Astrocyte (in vitro differentiated cells and primary cell): Measurements from ENCODE around the gene SENP1. TPM values are rescaled to one million over a fixed set of nuclear protein-coding genes. Genes with fewer than 3 reads are reported as not detected.

Experiments
- DNase-seq: peaks from one replicate; pipeline ENCODE4 v3.0.0-alpha.2; 2010; ENCODE audit warnings: low read depth
- FAIRE-seq: peaks from 2 replicates; lab custom pipeline; 2011; peaks lifted over from hg19 to GRCh38; lab: Jason Lieb, UNC
- H2AFZ ChIP-seq: 2 replicates; pipeline ENCODE4 v1.6.0; 2012; ENCODE audit warnings: low read depth, low read length, inconsistent platforms
- H3K27ac ChIP-seq: 2 replicates; pipeline ENCODE4 v1.5.1; 2011; ENCODE audit warnings: low read depth, low read length, inconsistent platforms
- H3K27me3 ChIP-seq: 2 replicates; pipeline ENCODE4 v1.6.0; 2011; ENCODE audit warnings: low read length, inconsistent platforms; ENCODE audit not compliant: insufficient read depth
- H3K36me3 ChIP-seq: 2 replicates; pipeline ENCODE4 v1.5.1; 2011; ENCODE audit warnings: low read length, inconsistent platforms; ENCODE audit not compliant: insufficient read depth
- H3K4me1 ChIP-seq: 2 replicates; pipeline ENCODE4 v1.5.1; 2011; ENCODE audit warnings: low read length, inconsistent platforms; ENCODE audit not compliant: insufficient read depth
- H3K4me2 ChIP-seq: 2 replicates; pipeline ENCODE4 v1.6.0; 2012; ENCODE audit warnings: low read length, inconsistent platforms
- H3K4me3 ChIP-seq: 2 replicates; pipeline ENCODE4 v1.5.1; 2011; ENCODE audit warnings: low read depth, mild to moderate bottlenecking, low read length, inconsistent platforms; ENCODE audit not compliant: insufficient read depth
- H3K79me2 ChIP-seq: 2 replicates; pipeline ENCODE4 v1.6.0; 2012; ENCODE audit warnings: mild to moderate bottlenecking, low read length, inconsistent platforms; ENCODE audit not compliant: insufficient read depth
- H3K9ac ChIP-seq: 2 replicates; pipeline ENCODE4 v1.6.0; 2012; ENCODE audit warnings: mild to moderate bottlenecking, low read length, inconsistent platforms
- H3K9me3 ChIP-seq: 2 replicates; pipeline ENCODE4 v1.5.1; 2012; ENCODE audit warnings: low read depth, mild to moderate bottlenecking, low read length, inconsistent platforms; ENCODE audit not compliant: insufficient read depth
- H4K20me1 ChIP-seq: 2 replicates; pipeline ENCODE4 v1.6.0; 2012; ENCODE audit warnings: low read length, inconsistent platforms; ENCODE audit not compliant: insufficient read depth
- H3K27ac Mint-ChIP-seq: one replicate; pipeline ENCODE4 v1.8.0; 2021; ENCODE audit warnings: mild to moderate bottlenecking, mixed read lengths; ENCODE audit not compliant: unreplicated experiment
- H3K27me3 Mint-ChIP-seq: one replicate; pipeline ENCODE4 v1.8.0; 2021; ENCODE audit warnings: low read depth, mixed read lengths; ENCODE audit not compliant: unreplicated experiment
- H3K36me3 Mint-ChIP-seq: one replicate; pipeline ENCODE4 v1.8.0; 2021; ENCODE audit warnings: low read depth, mixed read lengths; ENCODE audit not compliant: unreplicated experiment
- H3K4me1 Mint-ChIP-seq: one replicate; pipeline ENCODE4 v1.8.0; 2021; ENCODE audit warnings: low read depth, mixed read lengths; ENCODE audit not compliant: unreplicated experiment
- H3K4me3 Mint-ChIP-seq: one replicate; pipeline ENCODE4 v1.8.0; 2021; ENCODE audit warnings: mild to moderate bottlenecking, moderate library complexity, mixed read lengths; ENCODE audit not compliant: unreplicated experiment
- H3K9me3 Mint-ChIP-seq: one replicate; pipeline ENCODE4 v1.8.0; 2021; ENCODE audit warnings: mild to moderate bottlenecking, mixed read lengths; ENCODE audit not compliant: unreplicated experiment
- EZH2 ChIP-seq: IDR thresholded peaks from 2 replicates; pipeline ENCODE4 v1.6.1; 2012; ENCODE audit warnings: mild to moderate bottlenecking, low read length, inconsistent platforms; ENCODE audit not compliant: insufficient read depth
- total RNA-seq: library from RNA; stranded (reverse); gene quantifications from 2 replicates; pipeline ENCODE4 v1.2.1, GENCODE V29; 2021
- TF ChIP-seq, protein P1 (sequence below): IDR thresholded peaks from 2 replicates; pipeline ENCODE4 v1.5.1; 2011; ENCODE audit warnings: low read depth, mild to moderate bottlenecking, inconsistent platforms, low read length, moderate library complexity; ENCODE audit not compliant: insufficient read depth

Gene SENP1
- total RNA-seq, 1 donor from 2014 or later = 13.6 TPM

DNA sequence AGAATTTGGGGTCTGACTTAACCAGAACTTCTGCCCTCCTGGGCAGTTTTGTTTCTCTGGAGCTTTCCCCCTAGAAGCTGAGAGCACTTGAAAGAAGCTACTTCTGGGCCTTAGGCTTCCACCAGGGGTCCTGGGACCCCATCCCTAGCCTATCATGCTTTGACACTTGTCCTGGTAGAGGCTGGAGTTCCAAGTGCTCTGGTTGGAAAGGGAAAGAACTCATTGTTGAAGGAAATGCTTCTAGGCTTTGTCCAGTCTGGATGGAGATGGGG is 100.2 kb downstream of the SENP1 start:
- no peaks in the 10 kb centered on the region for H3K36me3 Mint-ChIP-seq
- no peak for FAIRE-seq
- Histone ChIP-seq H3K4me1 (peaks cover 21% of the 10 kb centered on the region), H3K27ac (no peak overlapping the region), H3K9ac (no peak overlapping the region), H3K36me3 (no peaks in the 10 kb centered on the region), H3K4me2 (no peak overlapping the region), H4K20me1 (peaks cover 5% of the 10 kb centered on the region), H3K27me3 (peaks cover 83% of the 10 kb centered on the region), H3K9me3 (no peaks in the 10 kb centered on the region), H3K79me2 (no peaks in the 10 kb centered on the region), H3K4me3 (no peak overlapping the region), H2AFZ (no peak overlapping the region)
- peaks cover 52% of the 10 kb centered on the region for H3K27me3 Mint-ChIP-seq
- no peak for DNase-seq
- H3K4me1 Mint-ChIP-seq = peaks cover 3% of the 10 kb centered on the region
- peaks cover 2% of the 10 kb centered on the region for H3K9me3 Mint-ChIP-seq
- H3K4me3 Mint-ChIP-seq = no peak overlapping the region
- no peak overlapping the region for H3K27ac Mint-ChIP-seq
- TF ChIP-seq, protein P1, sequence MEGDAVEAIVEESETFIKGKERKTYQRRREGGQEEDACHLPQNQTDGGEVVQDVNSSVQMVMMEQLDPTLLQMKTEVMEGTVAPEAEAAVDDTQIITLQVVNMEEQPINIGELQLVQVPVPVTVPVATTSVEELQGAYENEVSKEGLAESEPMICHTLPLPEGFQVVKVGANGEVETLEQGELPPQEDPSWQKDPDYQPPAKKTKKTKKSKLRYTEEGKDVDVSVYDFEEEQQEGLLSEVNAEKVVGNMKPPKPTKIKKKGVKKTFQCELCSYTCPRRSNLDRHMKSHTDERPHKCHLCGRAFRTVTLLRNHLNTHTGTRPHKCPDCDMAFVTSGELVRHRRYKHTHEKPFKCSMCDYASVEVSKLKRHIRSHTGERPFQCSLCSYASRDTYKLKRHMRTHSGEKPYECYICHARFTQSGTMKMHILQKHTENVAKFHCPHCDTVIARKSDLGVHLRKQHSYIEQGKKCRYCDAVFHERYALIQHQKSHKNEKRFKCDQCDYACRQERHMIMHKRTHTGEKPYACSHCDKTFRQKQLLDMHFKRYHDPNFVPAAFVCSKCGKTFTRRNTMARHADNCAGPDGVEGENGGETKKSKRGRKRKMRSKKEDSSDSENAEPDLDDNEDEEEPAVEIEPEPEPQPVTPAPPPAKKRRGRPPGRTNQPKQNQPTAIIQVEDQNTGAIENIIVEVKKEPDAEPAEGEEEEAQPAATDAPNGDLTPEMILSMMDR = no peak
- TF ChIP-seq EZH2 = no peak

- Histone ChIP-seq H3K4me3 (no peak overlapping the region), H3K79me2 (no peaks in the 10 kb centered on the region), H4K20me1 (peaks cover 5% of the 10 kb centered on the region), H3K27me3 (peaks cover 84% of the 10 kb centered on the region), H3K4me1 (peaks cover 21% of the 10 kb centered on the region), H3K36me3 (no peaks in the 10 kb centered on the region), H2AFZ (no peak overlapping the region), H3K4me2 (no peak overlapping the region), H3K9ac (no peak overlapping the region), H3K9me3 (no peaks in the 10 kb centered on the region), H3K27ac (no peak overlapping the region)
- FAIRE-seq (no peak), DNase-seq (no peak)
- peaks cover 3% of the 10 kb centered on the region for H3K4me1 Mint-ChIP-seq
- no peaks in the 10 kb centered on the region for H3K36me3 Mint-ChIP-seq
- H3K9me3 Mint-ChIP-seq = peaks cover 2% of the 10 kb centered on the region
- peaks cover 51% of the 10 kb centered on the region for H3K27me3 Mint-ChIP-seq
- H3K27ac Mint-ChIP-seq = peak overlapping the region; percentile 53
- no peak overlapping the region for H3K4me3 Mint-ChIP-seq
- TF ChIP-seq, protein P1 = no peak
- peak; percentile 7 for TF ChIP-seq EZH2
Observed at GRCh38 chr12:48005001-48005749, 100.7 kb downstream of the SENP1 start.
